ENCODE results near the gene GAB4.

- TF ChIP-seq MAX (IDR thresholded peaks at IDR 0.05; ENCODE audit: low read depth, low read length) (no peak), CTCF (IDR thresholded peaks at IDR 0.05; ENCODE audit: low read depth, low read length) (no peak)
Observed at GRCh38 chr22:16968218-16968595, 39.8 kb downstream of the GAB4 start.
